ENCODE data around the gene ADGRA3. TPM values are rescaled to one million over a fixed set of nuclear protein-coding genes. Genes with fewer than 3 reads are reported as not detected.

Gene ADGRA3
- total and polyA plus RNA-seq, 2 of the 13 experiments (the other 11 are each of a cell fraction or from before 2014, with no cell fraction given): 32.2 to 40.8 TPM

DNA sequence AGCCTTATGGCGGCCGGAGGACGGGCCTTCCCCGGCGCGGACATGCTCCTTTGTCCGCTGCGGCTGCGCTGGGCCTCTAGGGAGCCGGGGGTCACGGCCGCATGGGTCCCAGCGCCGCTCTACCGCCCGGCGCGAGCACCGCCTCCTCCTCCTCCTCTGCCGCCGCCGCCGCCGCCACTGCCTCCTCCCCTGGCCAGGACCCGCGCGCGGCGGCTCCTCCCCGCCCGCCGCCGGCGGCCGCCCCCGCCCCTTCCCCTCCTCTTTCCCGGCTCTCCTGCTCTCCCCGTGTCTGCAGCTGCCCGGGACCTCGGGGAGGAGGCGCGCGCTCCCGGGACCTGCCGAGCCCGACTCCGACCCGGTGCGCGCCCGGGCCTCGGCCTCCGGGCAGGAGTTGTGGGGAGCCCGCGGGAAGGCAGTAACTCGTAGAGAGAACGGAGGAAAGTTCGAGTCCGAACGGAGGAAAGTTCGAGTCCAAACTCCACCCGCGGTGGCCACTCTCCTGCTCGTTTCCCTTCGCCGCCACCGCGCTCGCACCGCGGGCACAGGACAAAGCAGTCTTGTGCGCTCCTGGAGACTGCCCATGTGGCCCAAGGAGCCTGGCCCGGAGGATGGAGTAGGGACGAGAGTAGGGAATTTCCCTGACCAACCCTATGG, at the start of gene ADGRA3 (continued):
- peak; percentile 39; the same call in 1 of the 2 replicates for TF ChIP-seq GMEB1 (CRISPR knock-in tag; IDR thresholded peaks at IDR 0.05; ENCODE audit: borderline replicate concordance)
- no peak for TF ChIP-seq THYN1 (CRISPR knock-in tag; IDR thresholded peaks at IDR 0.05; ENCODE audit: borderline replicate concordance, low read depth)
- no peak for TF ChIP-seq CHD2 (IDR thresholded peaks at IDR 0.05; ENCODE audit: low read depth, low read length)
- TF ChIP-seq ZNF878 (CRISPR knock-in tag; IDR thresholded peaks at IDR 0.05): no peak
- TF ChIP-seq ETV5 (CRISPR knock-in tag; IDR thresholded peaks at IDR 0.05; ENCODE audit: borderline replicate concordance): no peak
- TF ChIP-seq CSRNP1 (CRISPR knock-in tag; IDR thresholded peaks at IDR 0.05): no peak
- 0 out of 2 replicates have a peak, but pooled peaks have one; percentile 16 for TF ChIP-seq HOXA3 (CRISPR knock-in tag; IDR thresholded peaks at IDR 0.05)
- peak; percentile 46; the same call in 1 of the 2 replicates for TF ChIP-seq ZNF891 (CRISPR knock-in tag; IDR thresholded peaks at IDR 0.05)
- TF ChIP-seq MXI1 (IDR thresholded peaks at IDR 0.05; ENCODE audit: borderline replicate concordance, low read depth, low read length): no peak; the same call in 2 of the 3 replicates
- TF ChIP-seq ZNF251 (CRISPR knock-in tag; IDR thresholded peaks at IDR 0.05): no peak
- TF ChIP-seq FOXP1 (IDR thresholded peaks at IDR 0.05): no peak
- TF ChIP-seq FOXP1 (CRISPR knock-in tag; IDR thresholded peaks at IDR 0.05): no peak
- peak; percentile 79; the same call in 1 of the 2 replicates for TF ChIP-seq BCL3 (CRISPR knock-in tag; IDR thresholded peaks at IDR 0.05)
- no peak for TF ChIP-seq RFXANK (CRISPR knock-in tag; IDR thresholded peaks at IDR 0.05)
- TF ChIP-seq, protein P1, sequence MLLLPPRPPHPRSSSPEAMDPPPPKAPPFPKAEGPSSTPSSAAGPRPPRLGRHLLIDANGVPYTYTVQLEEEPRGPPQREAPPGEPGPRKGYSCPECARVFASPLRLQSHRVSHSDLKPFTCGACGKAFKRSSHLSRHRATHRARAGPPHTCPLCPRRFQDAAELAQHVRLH (CRISPR knock-in tag; IDR thresholded peaks at IDR 0.05; ENCODE audit: borderline replicate concordance, low read depth): 0 out of 2 replicates have a peak, but pooled peaks have one; percentile 45
- TF ChIP-seq ZNF724P (CRISPR knock-in tag; IDR thresholded peaks at IDR 0.05; ENCODE audit: borderline replicate concordance): no peak
- peak; percentile 52; the same call in 1 of the 2 replicates for TF ChIP-seq ZNF572 (CRISPR knock-in tag; IDR thresholded peaks at IDR 0.05)
- peak; percentile 2; the same call in 1 of the 2 replicates for TF ChIP-seq ZGPAT (CRISPR knock-in tag; IDR thresholded peaks at IDR 0.05)
